ENCODE measurements around the gene TOR1B. TPM values are rescaled to one million over a fixed set of nuclear protein-coding genes. Genes with fewer than 3 reads are reported as not detected.
"Not testable (repeated sequence)": the region's sequence is repeated elsewhere in the genome, so short reads cannot be mapped to it uniquely, and the experiment has no call there.

TOR1B gene
- 8.7 TPM for total RNA-seq
- long read RNA-seq, transcript TOR1B-201 (5 exons, 2,769 nt), result major isoform, 10 of 17 reads
- long read RNA-seq, partial matches to known transcripts, result 2 of 17 reads
- long read RNA-seq, other reads (novel, unspliced or antisense), result 4 of 17 reads

GRCh38 chr9:129802833-129803675 is at the start of gene TOR1B:
Gene TOR1B (plus strand): TSS chr9:129803184. CDS start chr9:129803213, 29 bp downstream.
- intact Hi-C loops (cut with micrococcal nuclease), result no loop called here
- DNase-seq, result peak; percentile 97
- peak; percentile 99 for ATAC-seq

GRCh38 chr9:129755151-129755550 is 47.8 kb upstream of the TOR1B start:
- DNase-seq (no peak), ATAC-seq (no peak)
- intact Hi-C loops (cut with micrococcal nuclease), result no loop called here

- intact Hi-C loops (cut with micrococcal nuclease), result no loop called here
- ATAC-seq, result no peak
Measured at GRCh38 chr9:129756191-129756590, 46.8 kb upstream of the TOR1B start.

GRCh38 chr9:129757045-129757444 is 45.9 kb upstream of the TOR1B start:
- intact Hi-C loops (cut with micrococcal nuclease), result no loop called here
- ATAC-seq (no peak), DNase-seq (no peak)

More at GRCh38 chr9:129756191-129756590, 46.8 kb upstream of the TOR1B start:
- no peak for DNase-seq

GRCh38 chr9:129759319-129759718 is 43.7 kb upstream of the TOR1B start:
- intact Hi-C loops (cut with micrococcal nuclease), result no loop called here
- ATAC-seq, result peak; percentile 18
- peak; percentile 62 for DNase-seq

- ATAC-seq (peak; percentile 2), DNase-seq (no peak)
- intact Hi-C loops (cut with micrococcal nuclease), result no loop called here
Measured at GRCh38 chr9:129759804-129760502, 43.0 kb upstream of the TOR1B start.

GRCh38 chr9:129760784-129761183 is 42.2 kb upstream of the TOR1B start:
- DNase-seq; intact Hi-C loops (cut with micrococcal nuclease); ATAC-seq: not testable (repeated sequence)

GRCh38 chr9:129761293-129761900 is 41.6 kb upstream of the TOR1B start:
- DNase-seq, result peak; percentile 81
- intact Hi-C loops (cut with micrococcal nuclease), result no loop called here
- peak; percentile 79 for ATAC-seq

GRCh38 chr9:129761901-129762369 is 41.0 kb upstream of the TOR1B start:
- no peak for DNase-seq
- peak; percentile 49 for ATAC-seq
- intact Hi-C loops (cut with micrococcal nuclease), result no loop called here

GRCh38 chr9:129762370-129762984 is 40.5 kb upstream of the TOR1B start:
- peak; percentile 64 for ATAC-seq
- intact Hi-C loops (cut with micrococcal nuclease); DNase-seq: not testable (repeated sequence)

GRCh38 chr9:129762985-129763926 is 39.7 kb upstream of the TOR1B start:
- intact Hi-C loops (cut with micrococcal nuclease), result no loop called here
- ATAC-seq (peak; percentile 62), DNase-seq (no peak)

GRCh38 chr9:129765764-129766317 is 37.1 kb upstream of the TOR1B start:
- no peak for DNase-seq
- intact Hi-C loops (cut with micrococcal nuclease), result no loop called here
- ATAC-seq, result no peak

- ATAC-seq, result no peak
- intact Hi-C loops (cut with micrococcal nuclease), result no loop called here
- no peak for DNase-seq
Measured at GRCh38 chr9:129768486-129768885, 34.5 kb upstream of the TOR1B start.

GRCh38 chr9:129769669-129770068 is 33.3 kb upstream of the TOR1B start:
- intact Hi-C loops (cut with micrococcal nuclease), result no loop called here
- no peak for DNase-seq
- no peak for ATAC-seq

- ATAC-seq (no peak), DNase-seq (no peak)
- intact Hi-C loops (cut with micrococcal nuclease), result no loop called here
Measured at GRCh38 chr9:129770741-129771140, 32.2 kb upstream of the TOR1B start.

GRCh38 chr9:129773262-129774048 is 29.5 kb upstream of the TOR1B start:
- no peak for DNase-seq
- no peak for ATAC-seq
- intact Hi-C loops (cut with micrococcal nuclease), result no loop called here

- no peak for ATAC-seq
- intact Hi-C loops (cut with micrococcal nuclease), result no loop called here
- DNase-seq, result no peak
Measured at GRCh38 chr9:129774791-129775447, 28.1 kb upstream of the TOR1B start.
